ENCODE measurements around the gene TENT5A.
A peak's percentile ranks its signal among the peaks of the same experiment; 100 is the strongest.

Gene TENT5A

DNA sequence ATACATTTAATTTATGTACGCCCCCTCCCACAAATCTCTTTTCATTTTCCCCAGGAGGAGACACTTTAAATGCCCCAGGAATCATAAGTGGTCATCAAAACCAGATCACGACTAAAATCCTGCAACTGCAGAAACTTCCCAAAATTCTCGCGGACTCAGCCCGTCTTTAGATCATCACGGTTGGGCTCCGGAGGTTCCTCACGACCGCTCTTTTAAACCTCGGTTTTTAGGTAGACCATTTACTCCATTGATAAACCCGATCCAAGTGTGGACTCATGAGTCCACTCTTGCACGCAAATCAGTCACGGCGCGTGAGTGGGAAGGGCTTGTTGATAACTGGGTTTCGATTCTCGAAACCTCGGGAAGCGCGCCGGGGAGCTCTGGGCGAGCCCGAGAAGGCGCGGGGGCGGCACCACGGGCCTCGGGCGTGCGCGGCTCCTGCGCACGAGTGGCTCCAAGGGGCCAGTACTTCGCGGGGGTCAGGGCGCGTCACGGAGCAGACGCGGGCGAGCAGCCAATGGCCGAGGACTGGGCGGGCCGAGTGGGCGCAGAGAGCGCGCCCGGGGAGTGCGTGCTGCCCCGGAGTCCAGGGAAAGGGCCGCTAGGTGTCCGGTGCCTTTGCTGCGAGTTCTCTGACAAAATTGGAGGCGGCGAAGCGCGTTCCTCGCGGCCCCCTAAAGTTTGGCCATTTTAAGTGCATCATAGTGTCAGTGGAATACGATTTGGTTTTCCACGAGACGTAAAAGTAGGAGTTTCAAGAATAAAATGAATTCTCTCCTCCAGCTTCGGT lies 635 bp upstream of the TENT5A start:
- peak; percentile 94 for DNase-seq (ENCODE audit: low read depth)
- TF ChIP-seq, protein P1, sequence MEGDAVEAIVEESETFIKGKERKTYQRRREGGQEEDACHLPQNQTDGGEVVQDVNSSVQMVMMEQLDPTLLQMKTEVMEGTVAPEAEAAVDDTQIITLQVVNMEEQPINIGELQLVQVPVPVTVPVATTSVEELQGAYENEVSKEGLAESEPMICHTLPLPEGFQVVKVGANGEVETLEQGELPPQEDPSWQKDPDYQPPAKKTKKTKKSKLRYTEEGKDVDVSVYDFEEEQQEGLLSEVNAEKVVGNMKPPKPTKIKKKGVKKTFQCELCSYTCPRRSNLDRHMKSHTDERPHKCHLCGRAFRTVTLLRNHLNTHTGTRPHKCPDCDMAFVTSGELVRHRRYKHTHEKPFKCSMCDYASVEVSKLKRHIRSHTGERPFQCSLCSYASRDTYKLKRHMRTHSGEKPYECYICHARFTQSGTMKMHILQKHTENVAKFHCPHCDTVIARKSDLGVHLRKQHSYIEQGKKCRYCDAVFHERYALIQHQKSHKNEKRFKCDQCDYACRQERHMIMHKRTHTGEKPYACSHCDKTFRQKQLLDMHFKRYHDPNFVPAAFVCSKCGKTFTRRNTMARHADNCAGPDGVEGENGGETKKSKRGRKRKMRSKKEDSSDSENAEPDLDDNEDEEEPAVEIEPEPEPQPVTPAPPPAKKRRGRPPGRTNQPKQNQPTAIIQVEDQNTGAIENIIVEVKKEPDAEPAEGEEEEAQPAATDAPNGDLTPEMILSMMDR (conservative IDR thresholded peaks at IDR 0.05; ENCODE audit: low read depth, low read length) = peak; percentile 27
- peak overlapping the region; percentile 97 for H3K4me3 ChIP-seq (ENCODE audit: low read depth, low read length)

DNA sequence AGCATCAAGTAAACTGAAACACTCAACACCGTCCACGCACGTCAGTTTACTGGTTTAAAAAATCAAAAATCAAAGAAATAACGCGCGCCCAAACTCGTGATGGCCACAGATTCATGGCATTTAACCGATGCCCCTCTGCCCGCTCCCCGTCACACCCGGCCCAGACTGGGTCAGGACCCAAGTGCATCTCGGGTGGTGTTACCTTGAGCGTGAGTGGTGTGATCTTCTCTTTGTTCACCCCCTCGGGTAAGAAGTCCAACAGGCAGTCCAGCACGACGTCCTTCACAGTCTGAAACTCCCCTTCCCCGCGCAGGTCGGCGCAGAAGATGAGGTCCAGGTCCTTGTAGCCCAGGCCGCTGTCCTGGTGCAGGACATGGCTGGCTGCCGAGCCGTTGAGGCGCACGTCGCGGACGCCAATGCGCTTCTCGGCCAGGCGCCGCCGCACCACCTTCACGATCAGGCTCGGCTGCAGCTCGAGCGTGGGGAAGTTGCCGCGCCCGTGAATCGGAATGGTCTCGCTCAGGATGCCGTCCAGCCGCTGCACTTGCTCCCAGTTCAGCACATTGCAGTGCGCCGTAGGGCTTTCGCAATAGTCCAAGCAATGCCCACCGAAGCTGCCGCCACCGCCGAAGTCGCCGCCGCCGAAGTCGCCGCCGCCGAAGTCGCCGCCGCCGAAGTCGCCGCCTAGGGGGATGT lies 945 bp downstream of the TENT5A start:
- DNase-seq (ENCODE audit: low read depth) = peak; percentile 47
- TF ChIP-seq, protein P1 (conservative IDR thresholded peaks at IDR 0.05; ENCODE audit: low read depth, low read length) = no peak
- peak overlapping the region; percentile 97 for H3K4me3 ChIP-seq (ENCODE audit: low read depth, low read length)

DNA sequence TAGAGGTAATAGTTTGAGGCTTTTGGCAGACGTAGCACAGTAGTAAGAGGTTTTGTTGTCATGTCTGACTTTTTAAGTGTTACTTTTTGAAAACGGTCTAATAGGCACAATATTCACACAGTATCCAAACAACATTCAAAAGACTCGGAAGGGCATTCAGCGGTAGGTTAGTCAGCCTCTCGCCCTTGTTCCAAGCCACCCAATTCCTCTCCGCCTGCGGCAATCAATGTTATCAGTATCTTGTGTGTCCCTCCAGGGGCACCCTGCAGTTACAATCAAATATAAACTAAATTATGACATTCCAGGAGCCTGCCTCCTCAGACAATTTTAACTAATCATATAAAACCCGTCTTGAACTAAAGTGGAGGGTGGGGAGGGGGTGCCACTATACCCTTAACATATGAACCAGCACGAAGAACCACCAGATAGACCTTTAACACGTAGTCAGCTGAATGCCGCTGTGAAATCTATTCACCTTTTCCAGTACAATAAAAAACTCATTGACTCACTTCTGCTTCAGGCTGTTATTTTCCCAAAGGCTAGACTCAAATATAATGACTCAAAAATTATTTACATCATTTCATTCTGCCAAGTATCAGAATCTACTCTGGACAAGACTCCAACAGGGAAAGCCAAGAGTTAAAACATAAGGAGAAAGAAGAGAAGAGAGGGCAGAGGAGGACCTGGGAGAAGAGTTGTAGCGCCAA lies 1.6 kb downstream of the TENT5A start:
- no peak for DNase-seq (ENCODE audit: low read depth)
- TF ChIP-seq, protein P1 (conservative IDR thresholded peaks at IDR 0.05; ENCODE audit: low read depth, low read length) = peak; percentile 0
- H3K4me3 ChIP-seq (ENCODE audit: low read depth, low read length) = peak overlapping the region; percentile 97

DNA sequence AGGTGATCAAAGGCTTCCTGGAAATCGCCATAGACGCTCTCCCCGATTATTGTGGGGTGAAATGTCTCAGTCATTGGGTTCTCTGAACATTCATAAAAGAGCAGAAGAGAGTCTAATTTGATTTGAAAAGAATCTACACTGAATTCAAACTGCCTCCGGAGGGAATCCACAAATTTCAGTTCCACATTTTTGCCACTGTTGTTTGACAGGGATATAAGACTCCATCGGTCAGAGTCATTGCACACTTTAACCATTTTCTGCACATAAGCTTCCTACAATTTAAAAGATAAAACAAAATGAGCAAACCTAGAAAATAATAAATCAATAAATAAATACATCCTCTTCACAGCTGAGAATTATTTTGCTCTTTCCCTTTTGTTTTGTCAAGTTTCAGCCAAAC lies 2.3 kb downstream of the TENT5A start:
- peak overlapping the region; percentile 97 for H3K4me3 ChIP-seq (ENCODE audit: low read depth, low read length)
- TF ChIP-seq, protein P1 (conservative IDR thresholded peaks at IDR 0.05; ENCODE audit: low read depth, low read length) = no peak
- no peak for DNase-seq (ENCODE audit: low read depth)

DNA sequence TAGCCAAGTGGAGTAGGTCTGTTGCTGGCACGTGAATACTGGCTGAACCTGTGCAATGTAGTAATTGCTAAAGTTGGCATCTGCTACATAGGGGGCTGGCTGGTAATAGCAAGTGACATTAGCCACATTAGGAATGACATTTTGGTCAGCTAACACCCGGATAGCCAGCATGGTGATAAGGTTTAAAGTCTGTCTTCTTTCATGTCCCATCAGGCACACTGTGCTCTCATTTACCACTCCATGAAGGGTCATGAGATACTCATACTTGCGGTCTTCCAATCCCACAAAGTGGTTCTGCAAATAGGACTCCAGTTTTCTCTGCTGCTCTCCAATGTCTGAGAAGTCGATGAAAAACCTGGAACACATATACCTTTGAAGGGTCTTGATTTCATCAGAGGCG lies 2.8 kb downstream of the TENT5A start:
- TF ChIP-seq, protein P1 (conservative IDR thresholded peaks at IDR 0.05; ENCODE audit: low read depth, low read length) = no peak
- H3K4me3 ChIP-seq (ENCODE audit: low read depth, low read length) = peak overlapping the region; percentile 97
- DNase-seq (ENCODE audit: low read depth) = no peak

DNA sequence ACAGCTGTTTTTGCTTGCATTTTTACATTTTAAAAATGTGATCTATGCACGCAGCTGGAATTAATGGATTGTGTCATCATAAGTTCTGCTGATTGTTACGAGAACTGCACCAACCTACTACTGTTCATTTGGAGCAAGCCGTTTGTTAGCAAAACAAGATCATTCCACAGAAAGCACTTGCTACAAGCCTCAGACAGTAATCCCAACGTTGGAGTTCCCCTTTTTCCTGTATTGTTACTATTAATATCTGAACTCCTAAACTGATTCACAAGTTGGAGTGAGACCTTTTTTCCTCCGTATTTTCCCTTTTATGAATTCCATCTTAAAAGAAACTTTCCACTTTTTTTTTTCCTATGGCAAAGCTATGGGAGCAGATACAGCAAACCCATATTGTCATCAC lies 3.5 kb downstream of the TENT5A start:
- no peak for DNase-seq (ENCODE audit: low read depth)
- TF ChIP-seq, protein P1 (conservative IDR thresholded peaks at IDR 0.05; ENCODE audit: low read depth, low read length) = no peak
- H3K4me3 ChIP-seq (ENCODE audit: low read depth, low read length) = no peak overlapping the region
